ENCODE measurements around the gene IFNA2.
A peak's percentile ranks its signal among the peaks of the same experiment; 100 is the strongest.

Gene IFNA2

DNA sequence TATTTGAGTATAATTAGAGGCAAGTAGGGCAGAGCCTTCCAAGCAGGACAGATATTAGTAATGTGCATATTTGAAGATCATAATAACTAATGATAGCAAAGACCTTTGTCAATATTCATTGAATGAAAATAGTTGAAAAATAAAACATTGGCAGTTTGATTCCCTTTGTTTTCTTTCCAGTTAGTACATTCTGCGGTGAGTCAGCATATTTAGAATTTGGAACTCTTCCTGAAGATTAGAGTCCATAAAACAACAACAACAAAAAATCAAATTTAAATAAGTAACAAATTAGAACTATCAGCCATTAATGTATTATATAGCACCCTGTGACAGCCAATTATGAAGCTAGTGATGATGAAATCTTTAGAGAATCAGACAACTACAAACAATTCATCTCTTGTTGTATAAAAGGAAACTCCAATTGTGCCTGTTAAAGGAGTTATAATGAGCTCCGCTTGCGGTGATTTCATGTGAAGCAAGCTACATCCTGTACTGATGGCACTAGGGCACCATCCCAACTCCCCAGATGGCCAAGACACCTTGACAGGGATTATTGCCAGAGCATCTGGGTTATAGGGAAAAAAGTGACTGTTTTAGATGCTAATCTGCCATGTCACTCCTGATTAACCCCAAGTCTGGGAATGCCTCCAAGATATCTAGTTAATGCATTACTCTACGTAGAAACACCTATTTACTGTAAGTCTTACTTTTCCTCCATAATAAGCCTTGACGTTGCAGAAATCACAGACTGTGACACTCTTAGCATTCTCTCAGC is 30.5 kb upstream of the IFNA2 start:
- no peak overlapping the region for H3K4me3 ChIP-seq (ENCODE audit: low read depth, low read length)
- DNase-seq (ENCODE audit: low read depth), result no peak
- no peak for TF ChIP-seq MYC (IDR thresholded peaks at IDR 0.05; ENCODE audit: low read depth, low read length)
- TF ChIP-seq, protein P1, sequence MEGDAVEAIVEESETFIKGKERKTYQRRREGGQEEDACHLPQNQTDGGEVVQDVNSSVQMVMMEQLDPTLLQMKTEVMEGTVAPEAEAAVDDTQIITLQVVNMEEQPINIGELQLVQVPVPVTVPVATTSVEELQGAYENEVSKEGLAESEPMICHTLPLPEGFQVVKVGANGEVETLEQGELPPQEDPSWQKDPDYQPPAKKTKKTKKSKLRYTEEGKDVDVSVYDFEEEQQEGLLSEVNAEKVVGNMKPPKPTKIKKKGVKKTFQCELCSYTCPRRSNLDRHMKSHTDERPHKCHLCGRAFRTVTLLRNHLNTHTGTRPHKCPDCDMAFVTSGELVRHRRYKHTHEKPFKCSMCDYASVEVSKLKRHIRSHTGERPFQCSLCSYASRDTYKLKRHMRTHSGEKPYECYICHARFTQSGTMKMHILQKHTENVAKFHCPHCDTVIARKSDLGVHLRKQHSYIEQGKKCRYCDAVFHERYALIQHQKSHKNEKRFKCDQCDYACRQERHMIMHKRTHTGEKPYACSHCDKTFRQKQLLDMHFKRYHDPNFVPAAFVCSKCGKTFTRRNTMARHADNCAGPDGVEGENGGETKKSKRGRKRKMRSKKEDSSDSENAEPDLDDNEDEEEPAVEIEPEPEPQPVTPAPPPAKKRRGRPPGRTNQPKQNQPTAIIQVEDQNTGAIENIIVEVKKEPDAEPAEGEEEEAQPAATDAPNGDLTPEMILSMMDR (IDR thresholded peaks at IDR 0.05; ENCODE audit: low read depth, low read length), result no peak
- TF ChIP-seq POLR2A (IDR thresholded peaks at IDR 0.05; ENCODE audit: extremely low read depth, insufficient read length), result no peak
- TF ChIP-seq, protein P2, sequence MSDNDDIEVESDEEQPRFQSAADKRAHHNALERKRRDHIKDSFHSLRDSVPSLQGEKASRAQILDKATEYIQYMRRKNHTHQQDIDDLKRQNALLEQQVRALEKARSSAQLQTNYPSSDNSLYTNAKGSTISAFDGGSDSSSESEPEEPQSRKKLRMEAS (IDR thresholded peaks at IDR 0.05; ENCODE audit: low read depth, low read length), result no peak

DNA sequence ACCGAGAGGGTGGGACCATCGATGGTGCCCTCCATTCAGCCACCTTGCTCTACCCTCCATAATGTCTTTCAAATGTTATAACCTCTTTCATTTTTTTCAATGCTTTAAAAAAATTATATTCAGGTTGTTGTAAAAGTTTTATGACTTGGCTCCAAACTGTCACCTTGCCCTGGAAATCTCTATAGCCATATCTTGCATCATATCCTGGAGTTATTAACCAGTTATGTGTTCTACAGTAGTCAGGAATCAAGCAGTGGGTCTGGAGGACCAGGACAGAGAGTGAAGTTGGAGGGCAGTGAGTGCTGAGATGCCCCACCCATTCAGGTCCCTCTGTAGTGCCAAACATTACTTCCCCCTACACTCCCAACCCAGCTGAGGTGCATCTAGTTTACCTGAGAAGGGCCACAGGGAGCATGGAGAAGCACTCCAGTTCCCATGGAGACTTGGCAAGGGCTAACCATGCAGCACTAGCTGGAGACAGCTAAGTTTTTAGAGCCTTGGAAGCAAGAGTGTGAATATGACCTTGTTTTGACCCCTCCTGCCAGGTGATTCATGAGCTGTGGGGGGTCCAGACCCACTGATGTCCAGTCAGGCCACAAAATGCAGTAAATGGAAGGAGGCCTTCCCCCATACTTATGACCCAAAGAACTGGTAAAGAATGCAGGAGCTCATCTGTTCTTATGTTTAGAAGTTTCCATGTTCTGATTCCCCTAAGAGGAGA is 29.2 kb upstream of the IFNA2 start:
- H3K4me3 ChIP-seq (ENCODE audit: low read depth, low read length), result no peak overlapping the region
- DNase-seq (ENCODE audit: low read depth), result no peak
- TF ChIP-seq, protein P1 (IDR thresholded peaks at IDR 0.05; ENCODE audit: low read depth, low read length), result no peak
- no peak for TF ChIP-seq MYC (IDR thresholded peaks at IDR 0.05; ENCODE audit: low read depth, low read length)

DNA sequence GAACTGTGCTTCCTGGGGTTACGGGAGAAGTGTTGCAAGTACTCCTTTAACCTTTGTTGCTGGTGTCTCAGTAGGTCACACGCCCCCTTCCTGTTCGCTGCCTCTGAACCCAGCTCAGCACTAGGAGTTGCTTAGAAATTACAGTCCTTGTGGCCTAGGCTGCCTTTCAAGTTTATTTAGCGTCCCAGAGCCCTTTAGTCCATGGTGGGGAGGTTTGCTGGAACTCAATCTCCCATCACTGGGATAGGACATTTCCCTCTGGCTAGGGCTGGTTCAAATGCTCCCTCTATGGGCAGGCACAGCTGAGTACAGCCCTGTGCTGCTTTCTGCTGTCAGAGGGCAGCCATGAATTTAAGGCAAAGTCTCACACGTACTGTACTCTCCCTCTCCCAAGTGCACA is 28.4 kb upstream of the IFNA2 start:
- H3K4me3 ChIP-seq (ENCODE audit: low read depth, low read length), result no peak overlapping the region
- DNase-seq (ENCODE audit: low read depth), result peak; percentile 70
- TF ChIP-seq, protein P1 (IDR thresholded peaks at IDR 0.05; ENCODE audit: low read depth, low read length), result peak; percentile 86
- TF ChIP-seq MYC (IDR thresholded peaks at IDR 0.05; ENCODE audit: low read depth, low read length), result no peak
- TF ChIP-seq, protein P2 (IDR thresholded peaks at IDR 0.05; ENCODE audit: low read depth, low read length), result peak; percentile 41; the same call in 1 of the 2 replicates

DNA sequence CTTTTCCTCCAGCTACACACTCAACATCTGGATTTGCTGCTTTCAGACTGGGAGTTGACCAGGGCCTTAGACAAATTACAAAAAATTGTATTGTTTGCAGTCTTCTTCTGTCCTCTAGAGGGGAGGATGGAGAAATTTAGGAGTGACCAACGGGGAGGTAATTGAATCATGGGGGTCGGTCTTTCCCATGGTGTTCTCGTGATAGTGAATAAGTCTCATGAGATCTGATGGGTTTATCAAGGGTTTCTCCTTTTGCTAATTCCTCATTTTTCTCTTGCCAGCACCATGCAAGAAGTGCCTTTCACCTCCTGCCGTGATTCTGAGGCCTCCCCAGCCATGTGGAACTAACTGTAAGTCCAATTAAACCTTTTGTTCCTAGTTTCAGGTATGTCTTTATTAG is 28.0 kb upstream of the IFNA2 start:
- no peak for TF ChIP-seq MYC (IDR thresholded peaks at IDR 0.05; ENCODE audit: low read depth, low read length)
- TF ChIP-seq, protein P2 (IDR thresholded peaks at IDR 0.05; ENCODE audit: low read depth, low read length), result no peak
- TF ChIP-seq, protein P1 (IDR thresholded peaks at IDR 0.05; ENCODE audit: low read depth, low read length), result no peak
- no peak for TF ChIP-seq POLR2A (IDR thresholded peaks at IDR 0.05; ENCODE audit: extremely low read depth, insufficient read length)
- DNase-seq (ENCODE audit: low read depth), result peak; percentile 53

DNA sequence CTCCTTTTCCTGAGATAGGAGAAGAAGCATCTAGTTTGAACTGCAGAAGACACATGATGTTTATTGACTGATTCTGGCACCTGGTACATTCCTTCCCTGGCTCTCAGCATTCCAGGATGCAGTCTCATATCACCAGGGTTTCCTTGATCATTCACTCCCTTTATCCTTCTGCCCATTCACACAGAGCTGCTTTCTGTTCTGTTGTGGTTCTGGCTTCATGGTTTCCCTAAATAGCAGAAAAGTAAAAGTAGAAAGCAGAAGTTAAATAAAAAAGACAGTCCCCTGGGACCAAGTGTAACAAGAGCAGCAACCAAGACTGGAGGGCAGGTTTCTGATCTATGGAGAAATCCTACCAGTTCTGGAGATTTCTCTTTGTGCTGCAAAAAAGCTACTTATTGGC is 26.9 kb upstream of the IFNA2 start:
- no peak overlapping the region for H3K4me3 ChIP-seq (ENCODE audit: low read depth, low read length)
- DNase-seq (ENCODE audit: low read depth), result peak; percentile 93
- TF ChIP-seq, protein P1 (IDR thresholded peaks at IDR 0.05; ENCODE audit: low read depth, low read length), result no peak
- TF ChIP-seq, protein P2 (IDR thresholded peaks at IDR 0.05; ENCODE audit: low read depth, low read length), result no peak
- TF ChIP-seq MYC (IDR thresholded peaks at IDR 0.05; ENCODE audit: low read depth, low read length) (no peak), POLR2A (IDR thresholded peaks at IDR 0.05; ENCODE audit: extremely low read depth, insufficient read length) (no peak)

More for the DNA sequence above, 28.0 kb upstream of the IFNA2 start:
- no peak overlapping the region for H3K4me3 ChIP-seq (ENCODE audit: low read depth, low read length)
